ENCODE results near the gene C6orf52. TPM values are rescaled to one million over a fixed set of nuclear protein-coding genes. Genes with fewer than 3 reads are reported as not detected.
"Not testable (repeated sequence)": the region's sequence is repeated elsewhere in the genome, so short reads cannot be mapped to it uniquely, and the experiment has no call there.

The C6orf52 gene
- total RNA-seq, 2 experiments from 2014 or later, result not detected

GRCh38 chr6:10722570-10722819 lies 28.1 kb upstream of the C6orf52 start:
- ChIA-PET POLR2A (interaction anchor here (5.2 to 6.2 kb wide), 2 partner anchors 25 to 28 kb away, joined by 64 to 82 read pairs; partner anchors contain the start of genes C6orf52, PAK1IP1 and TMEM14B), CTCF (interaction anchor here (1.0 kb wide), 1 partner anchor 11 kb away, joined by 3 read pairs; no protein-coding TSS in a partner anchor)
- ATAC-seq (ENCODE audit: poor library complexity) (no peak), DNase-seq (peak in 1 of 14 experiments; percentile 20)
- Mint-ChIP-seq H3K4me3 (peak overlapping the region; percentile 95), H3K4me1 (ENCODE audit: low read depth) (peaks cover 67% of the 10 kb centered on the region), H3K27me3 (no peaks in the 10 kb centered on the region), H3K27ac (peak overlapping the region; percentile 92), H3K36me3 (ENCODE audit: low read depth) (peaks cover 34% of the 10 kb centered on the region), H3K9me3 (peaks cover 8% of the 10 kb centered on the region)
- intact Hi-C loops (cut with DNase I, micrococcal nuclease), result loop anchor here in 1 of 2 experiments (1.0 kb wide), 1 partner anchor 25 kb away; the partner anchor contains the start of gene TMEM14B
- Histone ChIP-seq H3K4me1 (ENCODE audit: insufficient read depth, low read length) (peaks cover 40% of the 10 kb centered on the region), H3K9me3 (ENCODE audit: control insufficient read depth in 1 of 2, insufficient read depth in 1 of 2, low read length in 2 of 2) (no peaks in the 10 kb centered on the region), H3K4me3 (ENCODE audit: low read length) (peak overlapping the region; percentile 76), H3K36me3 (ENCODE audit: insufficient read depth, low read length) (no peaks in the 10 kb centered on the region), H3K27ac (ENCODE audit: low read depth in 1 of 2, low read length in 2 of 2) (peak overlapping the region; percentile 37 to 73), H3K27me3 (ENCODE audit: control insufficient read depth in 1 of 2, insufficient read depth in 2 of 2, low read length in 2 of 2) (no peaks in the 10 kb centered on the region)
- no peak for TF ChIP-seq CTCF (IDR thresholded peaks at IDR 0.05)

- H3K27ac Mint-ChIP-seq, result peak overlapping the region; percentile 92
- peaks cover 67% of the 10 kb centered on the region for H3K4me1 Mint-ChIP-seq (ENCODE audit: low read depth)
- CTCF ChIA-PET, result interaction anchor here (1.0 kb wide), 1 partner anchor 11 kb away, joined by 3 read pairs; no protein-coding TSS in a partner anchor
- Histone ChIP-seq H3K4me1 (ENCODE audit: insufficient read depth, low read length) (peaks cover 40% of the 10 kb centered on the region), H3K36me3 (ENCODE audit: insufficient read depth, low read length) (no peaks in the 10 kb centered on the region), H3K4me3 (ENCODE audit: low read length) (peak overlapping the region; percentile 76), H3K27me3 (ENCODE audit: control insufficient read depth in 1 of 2, insufficient read depth in 2 of 2, low read length in 2 of 2) (no peaks in the 10 kb centered on the region), H3K27ac (ENCODE audit: low read depth in 1 of 2, low read length in 2 of 2) (peak overlapping the region; percentile 37 to 73), H3K9me3 (ENCODE audit: control insufficient read depth in 1 of 2, insufficient read depth in 1 of 2, low read length in 2 of 2) (no peaks in the 10 kb centered on the region)
- H3K36me3 Mint-ChIP-seq (ENCODE audit: low read depth), result peaks cover 30% of the 10 kb centered on the region
- H3K4me3 Mint-ChIP-seq, result peak overlapping the region; percentile 95
- DNase-seq, result no peak
- POLR2A ChIA-PET, result interaction anchor here (1.0 to 6.2 kb wide), 3 partner anchors 11 to 28 kb away, joined by 4 to 82 read pairs (median 64); partner anchors contain the start of genes C6orf52, PAK1IP1 and TMEM14B
- intact Hi-C loops (cut with DNase I, micrococcal nuclease), result loop anchor here (1.0 to 2.0 kb wide), 2 partner anchors 25 to 27 kb away; partner anchors contain the start of genes C6orf52 (in 2 of the 2), PAK1IP1 (in 2 of the 2) and TMEM14B (in 1 of the 2)
- TF ChIP-seq CTCF (IDR thresholded peaks at IDR 0.05), result no peak
- no peaks in the 10 kb centered on the region for H3K27me3 Mint-ChIP-seq
- no peak for ATAC-seq (ENCODE audit: poor library complexity)
- peaks cover 8% of the 10 kb centered on the region for H3K9me3 Mint-ChIP-seq
Measured at GRCh38 chr6:10721850-10722569, 27.6 kb upstream of the C6orf52 start.

GRCh38 chr6:10720960-10721849 lies 26.8 kb upstream of the C6orf52 start:
- H3K9me3 Mint-ChIP-seq; H3K27me3 Mint-ChIP-seq; H3K36me3 ChIP-seq (ENCODE audit: insufficient read depth, low read length); H3K27me3 ChIP-seq (ENCODE audit: control insufficient read depth in 1 of 2, insufficient read depth in 2 of 2, low read length in 2 of 2); H3K9me3 ChIP-seq (ENCODE audit: control insufficient read depth in 1 of 2, insufficient read depth in 1 of 2, low read length in 2 of 2); ATAC-seq (ENCODE audit: poor library complexity): not testable (repeated sequence)
- peaks cover 40% of the 10 kb centered on the region for H3K4me1 ChIP-seq (ENCODE audit: insufficient read depth, low read length)
- ChIA-PET POLR2A (interaction anchor here (0.6 to 6.2 kb wide), 7 partner anchors 12 to 193 kb away, joined by 3 to 82 read pairs (median 4); partner anchors contain the start of genes C6orf52, PAK1IP1 and TMEM14B), CTCF (interaction anchor here (1.0 to 1.2 kb wide), 2 partner anchors 26 to 38 kb away, joined by 3 read pairs; partner anchors contain the start of genes C6orf52 and PAK1IP1)
- peaks cover 23% of the 10 kb centered on the region for H3K36me3 Mint-ChIP-seq (ENCODE audit: low read depth)
- peaks cover 67% of the 10 kb centered on the region for H3K4me1 Mint-ChIP-seq (ENCODE audit: low read depth)
- peak in 4 of 14 experiments; percentile 24 to 54 (median 32) for DNase-seq
- H3K27ac ChIP-seq (ENCODE audit: low read depth in 1 of 2, low read length in 2 of 2), result peak overlapping the region; percentile 56 to 66
- H3K4me3 ChIP-seq (ENCODE audit: low read length), result peak overlapping the region; percentile 69
- intact Hi-C loops (cut with DNase I, micrococcal nuclease), result loop anchor here (1.0 to 2.0 kb wide), 2 partner anchors 26 kb away; partner anchors contain the start of genes C6orf52 (in 2 of the 2), PAK1IP1 (in 2 of the 2) and TMEM14B (in 1 of the 2)
- H3K27ac Mint-ChIP-seq, result peak overlapping the region; percentile 92
- peak overlapping the region; percentile 95 for H3K4me3 Mint-ChIP-seq
